Brain microvascular endothelial cell (primary cell): ENCODE data around the gene NOL4L.

Experiments used
- DNase-seq: peaks from one replicate; pipeline ENCODE4 v3.0.0-alpha.2; 2020
- H3K27ac ChIP-seq: fragments of 250-450 bp; sonication (Bioruptor Pico); 2 replicates; pipeline ENCODE4 v1.5.1; 2020; ENCODE audit warnings: mild to moderate bottlenecking, moderate library complexity
- H3K27me3 ChIP-seq: fragments of 250-450 bp; sonication (Bioruptor Pico); replicated peaks from 2 replicates; pipeline ENCODE4 v1.5.1; 2020; ENCODE audit warnings: mild to moderate bottlenecking
- H3K36me3 ChIP-seq: fragments of 250-450 bp; sonication (Bioruptor Pico); replicated peaks from 2 replicates; pipeline ENCODE4 v1.5.1; 2020; ENCODE audit warnings: mild to moderate bottlenecking
- H3K4me3 ChIP-seq: 2 replicates; pipeline ENCODE4 v1.5.1; 2011; ENCODE audit warnings: low read depth, mild to moderate bottlenecking, control low read depth, low read length, moderate library complexity
- in situ Hi-C: cut with HindIII; loops from 2 replicates; pipeline ENCODE4 v1.10.0; 2017; ENCODE audit warnings: low sequenced_read_pairs, low pct_ligation_motif_present
- TF ChIP-seq, protein P1 (sequence below): IDR thresholded peaks from 2 replicates; pipeline ENCODE4 v1.5.1; 2011; ENCODE audit warnings: low read depth, mild to moderate bottlenecking, moderate library complexity, low read length, control low read depth, inconsistent platforms; ENCODE audit errors: missing control alignments

The NOL4L gene

GRCh38 chr20:32556312-32557184, 28.6 kb downstream of the NOL4L start:
- H3K27ac ChIP-seq = no peak overlapping the region
- no peak overlapping the region for H3K4me3 ChIP-seq
- TF ChIP-seq, protein P1, sequence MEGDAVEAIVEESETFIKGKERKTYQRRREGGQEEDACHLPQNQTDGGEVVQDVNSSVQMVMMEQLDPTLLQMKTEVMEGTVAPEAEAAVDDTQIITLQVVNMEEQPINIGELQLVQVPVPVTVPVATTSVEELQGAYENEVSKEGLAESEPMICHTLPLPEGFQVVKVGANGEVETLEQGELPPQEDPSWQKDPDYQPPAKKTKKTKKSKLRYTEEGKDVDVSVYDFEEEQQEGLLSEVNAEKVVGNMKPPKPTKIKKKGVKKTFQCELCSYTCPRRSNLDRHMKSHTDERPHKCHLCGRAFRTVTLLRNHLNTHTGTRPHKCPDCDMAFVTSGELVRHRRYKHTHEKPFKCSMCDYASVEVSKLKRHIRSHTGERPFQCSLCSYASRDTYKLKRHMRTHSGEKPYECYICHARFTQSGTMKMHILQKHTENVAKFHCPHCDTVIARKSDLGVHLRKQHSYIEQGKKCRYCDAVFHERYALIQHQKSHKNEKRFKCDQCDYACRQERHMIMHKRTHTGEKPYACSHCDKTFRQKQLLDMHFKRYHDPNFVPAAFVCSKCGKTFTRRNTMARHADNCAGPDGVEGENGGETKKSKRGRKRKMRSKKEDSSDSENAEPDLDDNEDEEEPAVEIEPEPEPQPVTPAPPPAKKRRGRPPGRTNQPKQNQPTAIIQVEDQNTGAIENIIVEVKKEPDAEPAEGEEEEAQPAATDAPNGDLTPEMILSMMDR = no peak
- H3K36me3 ChIP-seq = no peaks in the 10 kb centered on the region
- in situ Hi-C loops = no loop called here
- H3K27me3 ChIP-seq = no peaks in the 10 kb centered on the region
- no peak for DNase-seq

DNA sequence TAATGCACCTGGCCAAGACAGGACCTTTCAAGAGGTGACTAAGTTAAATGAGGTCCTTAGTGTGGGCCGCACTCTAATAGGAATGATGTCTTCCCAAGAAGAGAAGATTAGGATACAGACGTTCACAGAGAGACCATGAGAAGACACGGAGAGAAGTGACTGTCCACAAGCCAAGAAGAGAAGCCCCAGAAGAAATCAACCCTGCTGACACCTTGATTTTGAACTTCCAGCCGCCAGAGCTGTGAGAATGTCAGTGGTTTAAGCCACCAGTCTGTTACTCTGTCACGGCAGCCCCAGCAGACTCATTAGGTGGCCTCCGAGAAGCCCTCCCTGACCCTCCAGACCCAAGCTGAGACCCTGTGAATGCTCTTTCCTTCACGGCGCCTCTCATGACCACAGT, 29.5 kb downstream of the NOL4L start:
- Histone ChIP-seq H3K27ac (no peak overlapping the region), H3K36me3 (no peaks in the 10 kb centered on the region), H3K27me3 (no peaks in the 10 kb centered on the region), H3K4me3 (no peak overlapping the region)
- TF ChIP-seq, protein P1 = no peak
- no peak for DNase-seq
- in situ Hi-C loops = no loop called here

DNA sequence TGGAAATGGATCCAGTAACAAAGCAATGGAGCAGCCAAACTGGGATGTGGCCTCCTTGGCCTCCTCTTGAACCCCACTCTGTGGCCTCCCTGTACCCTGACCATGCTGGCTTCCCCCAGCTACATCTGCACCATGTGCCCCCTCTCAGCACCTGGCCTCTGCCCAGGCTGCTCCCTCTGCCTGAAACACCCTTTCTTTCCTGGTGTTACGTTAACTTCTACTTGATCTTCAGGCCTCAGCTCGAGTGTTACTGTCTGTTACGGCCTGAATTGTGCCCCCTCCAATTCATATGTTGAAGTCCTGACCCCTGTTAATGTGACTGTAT, 30.2 kb downstream of the NOL4L start:
- H3K4me3 ChIP-seq = no peak overlapping the region
- no peak overlapping the region for H3K27ac ChIP-seq
- no peaks in the 10 kb centered on the region for H3K36me3 ChIP-seq
- no peaks in the 10 kb centered on the region for H3K27me3 ChIP-seq
- DNase-seq = no peak
- TF ChIP-seq, protein P1 = no peak
- in situ Hi-C loops = no loop called here

GRCh38 chr20:32553618-32554017, 31.5 kb downstream of the NOL4L start:
- no peaks in the 10 kb centered on the region for H3K27me3 ChIP-seq
- no peak overlapping the region for H3K4me3 ChIP-seq
- TF ChIP-seq, protein P1 = no peak
- no peak overlapping the region for H3K27ac ChIP-seq
- DNase-seq = no peak
- no peaks in the 10 kb centered on the region for H3K36me3 ChIP-seq
- in situ Hi-C loops = no loop called here

- Histone ChIP-seq H3K4me3 (no peak overlapping the region), H3K36me3 (no peaks in the 10 kb centered on the region), H3K27me3 (no peaks in the 10 kb centered on the region), H3K27ac (no peak overlapping the region)
- TF ChIP-seq, protein P1 = no peak
- DNase-seq = no peak
- in situ Hi-C loops = no loop called here
Observed at GRCh38 chr20:32551693-32552092, 33.4 kb downstream of the NOL4L start.

- no peaks in the 10 kb centered on the region for H3K36me3 ChIP-seq
- in situ Hi-C loops = no loop called here
- TF ChIP-seq, protein P1 = no peak
Observed at GRCh38 chr20:32549842-32550241, 35.3 kb downstream of the NOL4L start.

More at GRCh38 chr20:32549842-32550241, 35.3 kb downstream of the NOL4L start:
- DNase-seq = no peak
- Histone ChIP-seq H3K4me3 (no peak overlapping the region), H3K27me3 (no peaks in the 10 kb centered on the region), H3K27ac (no peak overlapping the region)
